Type B pancreatic cell (in vitro differentiated cells): ENCODE data around the gene SCN11A. TPM values are rescaled to one million over a fixed set of nuclear protein-coding genes. Genes with fewer than 3 reads are reported as not detected.

ENCODE experiments used
- DNase-seq: peaks from one replicate; pipeline ENCODE4 v3.0.0; 2021; ENCODE audit warnings: mixed read lengths; ENCODE audit not compliant: unreplicated experiment; ENCODE audit errors: extremely low spot score
- H3K27ac Mint-ChIP-seq: 2 replicates; pipeline ENCODE4 v1.8.0; 2021; ENCODE audit warnings: mild to moderate bottlenecking, mixed read lengths
- H3K27me3 Mint-ChIP-seq: 2 replicates; pipeline ENCODE4 v1.8.0; 2021; ENCODE audit warnings: mixed read lengths
- H3K36me3 Mint-ChIP-seq: 2 replicates; pipeline ENCODE4 v1.8.0; 2021; ENCODE audit warnings: mixed read lengths
- H3K4me1 Mint-ChIP-seq: one replicate; pipeline ENCODE4 v1.8.0; 2021; ENCODE audit warnings: mixed read lengths; ENCODE audit not compliant: unreplicated experiment
- H3K4me3 Mint-ChIP-seq: 2 replicates; pipeline ENCODE4 v1.8.0; 2021; ENCODE audit warnings: mild to moderate bottlenecking, mixed read lengths
- H3K9me3 Mint-ChIP-seq: 2 replicates; pipeline ENCODE4 v1.8.0; 2021; ENCODE audit warnings: mixed read lengths
- CTCF ChIP-seq: fragments of 200-600 bp; sonication (generic); conservative IDR thresholded peaks from 2 replicates; pipeline ENCODE4 v1.5.0; 2021; ENCODE audit warnings: antibody characterized with exemption, mild to moderate bottlenecking
- total RNA-seq: library from RNA; stranded (reverse); gene quantifications from 2 replicates; pipeline ENCODE4 v1.2.1, GENCODE V29; 2021; ENCODE audit warnings: low replicate concordance

The SCN11A gene
- total RNA-seq, 1 donor from 2014 or later: 1.4 TPM

DNA sequence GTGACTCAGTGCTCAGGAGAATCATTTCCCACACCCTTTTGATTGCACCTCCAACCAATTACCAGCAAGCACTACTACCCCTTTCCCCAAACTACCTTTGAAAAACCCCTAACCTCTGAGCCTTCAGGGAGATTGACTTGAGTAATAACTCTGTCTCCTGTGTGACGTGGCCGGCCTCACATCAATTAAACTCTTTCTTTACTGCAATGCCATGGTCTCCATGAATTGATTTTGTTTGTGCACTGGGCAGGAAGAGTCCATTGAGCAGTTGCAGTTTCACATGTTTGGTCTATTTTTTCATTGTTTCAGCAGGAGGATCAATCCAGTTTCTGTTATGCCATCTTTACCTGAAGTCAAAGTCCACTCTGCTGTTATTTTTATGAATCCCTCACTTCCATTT is 32.4 kb downstream of the SCN11A start:
- Mint-ChIP-seq H3K9me3 (no peaks in the 10 kb centered on the region), H3K36me3 (no peaks in the 10 kb centered on the region), H3K27me3 (no peaks in the 10 kb centered on the region), H3K27ac (no peak overlapping the region), H3K4me3 (no peak overlapping the region), H3K4me1 (peaks cover 6% of the 10 kb centered on the region)
- no peak for TF ChIP-seq CTCF
- DNase-seq: no peak

DNA sequence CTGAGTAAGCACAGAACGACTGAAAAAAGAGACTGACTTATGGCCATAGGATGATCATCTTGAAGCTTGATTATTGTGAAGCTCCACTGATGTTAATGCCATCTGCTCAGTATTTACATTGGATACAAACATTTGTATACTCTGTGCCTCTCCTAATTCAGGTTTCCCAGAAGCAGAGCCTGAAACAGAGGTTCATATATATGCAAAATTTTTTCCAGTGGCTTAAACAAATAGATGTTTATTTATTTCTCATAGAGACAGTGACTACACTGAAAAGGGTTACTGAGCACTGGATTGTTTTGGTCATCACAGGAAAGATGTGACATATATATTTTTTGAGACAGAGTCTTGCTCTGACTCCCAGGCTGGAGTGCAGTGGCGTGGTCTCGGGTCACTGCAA is 36.3 kb downstream of the SCN11A start:
- H3K27ac Mint-ChIP-seq: no peak overlapping the region
- H3K36me3 Mint-ChIP-seq: no peaks in the 10 kb centered on the region
- no peak overlapping the region for H3K4me3 Mint-ChIP-seq
- H3K4me1 Mint-ChIP-seq: no peaks in the 10 kb centered on the region
- no peaks in the 10 kb centered on the region for H3K27me3 Mint-ChIP-seq
- TF ChIP-seq CTCF: no peak
- DNase-seq: no peak
- H3K9me3 Mint-ChIP-seq: no peaks in the 10 kb centered on the region

DNA sequence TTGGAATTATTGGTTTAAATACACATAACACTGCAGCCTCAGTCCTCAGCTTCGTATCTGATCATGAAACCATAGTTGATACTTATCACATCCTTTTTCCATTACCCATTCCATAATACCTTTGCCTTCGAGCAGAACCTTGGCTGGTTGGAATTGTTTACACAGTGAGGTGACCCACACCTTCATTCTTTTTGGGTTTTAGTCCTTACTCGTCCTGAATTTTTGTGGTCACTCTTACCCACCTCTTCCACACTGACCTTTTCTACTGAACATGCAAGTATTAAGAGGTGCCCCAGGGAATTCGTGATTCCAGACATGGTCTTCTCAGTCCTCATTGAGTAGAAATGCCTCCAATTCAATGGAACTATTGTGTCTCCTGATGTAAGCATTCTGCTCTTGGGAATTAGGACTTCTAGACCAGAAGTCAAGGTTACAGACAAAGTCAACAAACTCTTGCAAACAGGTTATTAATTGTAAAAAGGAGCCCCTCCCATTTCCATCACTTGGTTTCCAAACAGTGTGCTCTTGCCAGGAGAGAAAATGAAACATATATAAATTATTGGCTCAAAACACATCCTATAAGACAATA is 37.7 kb downstream of the SCN11A start:
- H3K4me3 Mint-ChIP-seq: no peak overlapping the region
- no peaks in the 10 kb centered on the region for H3K36me3 Mint-ChIP-seq
- no peaks in the 10 kb centered on the region for H3K9me3 Mint-ChIP-seq
- H3K4me1 Mint-ChIP-seq: no peaks in the 10 kb centered on the region
- H3K27me3 Mint-ChIP-seq: no peaks in the 10 kb centered on the region
- no peak for TF ChIP-seq CTCF
- H3K27ac Mint-ChIP-seq: no peak overlapping the region
- no peak for DNase-seq

- Mint-ChIP-seq H3K9me3 (no peaks in the 10 kb centered on the region), H3K36me3 (no peaks in the 10 kb centered on the region), H3K4me1 (no peaks in the 10 kb centered on the region), H3K27me3 (no peaks in the 10 kb centered on the region), H3K4me3 (no peak overlapping the region), H3K27ac (no peak overlapping the region)
- DNase-seq: no peak
- no peak for TF ChIP-seq CTCF
Measured at GRCh38 chr3:39013289-39013688, 38.5 kb downstream of the SCN11A start.

- DNase-seq: no peak
- H3K27me3 Mint-ChIP-seq: no peaks in the 10 kb centered on the region
- H3K4me1 Mint-ChIP-seq: no peaks in the 10 kb centered on the region
- no peak overlapping the region for H3K4me3 Mint-ChIP-seq
- no peak overlapping the region for H3K27ac Mint-ChIP-seq
- no peaks in the 10 kb centered on the region for H3K9me3 Mint-ChIP-seq
- TF ChIP-seq CTCF: no peak
- no peaks in the 10 kb centered on the region for H3K36me3 Mint-ChIP-seq
Measured at GRCh38 chr3:39011191-39011736, 40.5 kb downstream of the SCN11A start.
